OCI-M2 (cell line): ENCODE measurements around the gene CELSR3.

Experiments used
- DNase-seq: peaks from one replicate; lab custom pipeline; 2025; ENCODE audit not compliant: unreplicated experiment; lab: John Stamatoyannopoulos, UW

Gene CELSR3

DNA sequence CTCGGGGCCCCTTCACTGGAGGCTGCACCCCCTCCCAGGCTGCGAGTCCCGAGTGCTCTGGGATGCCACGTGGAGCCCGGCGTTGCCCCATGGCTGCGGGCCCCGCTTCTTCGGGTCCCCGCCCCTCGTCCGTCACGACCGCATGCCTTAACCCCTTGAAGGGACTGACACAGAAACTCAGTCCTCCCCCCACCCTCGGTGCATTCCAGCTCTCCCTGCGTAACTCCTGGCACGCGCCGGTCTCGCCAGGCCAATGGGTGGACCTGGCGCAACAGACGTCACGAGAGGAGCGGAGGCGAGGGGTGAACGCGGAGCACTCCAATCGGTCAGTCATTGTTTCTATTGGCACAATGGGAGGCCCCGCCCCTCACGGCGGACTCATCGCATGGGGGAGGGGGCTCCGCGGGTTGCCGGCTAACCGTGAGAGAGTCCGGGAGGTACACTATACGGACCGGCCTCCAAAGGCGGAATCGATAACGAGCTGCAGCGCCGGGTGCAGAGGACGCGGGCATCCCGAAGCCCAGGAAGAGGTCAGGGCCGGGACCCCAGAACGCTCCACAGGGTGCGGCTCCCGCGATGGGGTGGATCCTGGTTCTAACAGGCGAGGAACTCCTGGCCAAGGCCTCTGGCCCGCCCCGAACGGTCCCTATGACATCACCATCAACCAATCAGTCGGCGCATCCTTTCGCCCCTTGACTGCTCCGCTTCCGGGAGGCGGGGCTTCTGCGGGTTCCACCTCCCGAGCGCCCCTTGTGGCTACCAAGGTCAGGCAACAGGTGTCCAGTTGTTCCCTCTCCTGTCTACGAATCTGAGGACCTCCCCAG lies 1.0 kb upstream of the CELSR3 start:
- peak; percentile 83 for DNase-seq

DNA sequence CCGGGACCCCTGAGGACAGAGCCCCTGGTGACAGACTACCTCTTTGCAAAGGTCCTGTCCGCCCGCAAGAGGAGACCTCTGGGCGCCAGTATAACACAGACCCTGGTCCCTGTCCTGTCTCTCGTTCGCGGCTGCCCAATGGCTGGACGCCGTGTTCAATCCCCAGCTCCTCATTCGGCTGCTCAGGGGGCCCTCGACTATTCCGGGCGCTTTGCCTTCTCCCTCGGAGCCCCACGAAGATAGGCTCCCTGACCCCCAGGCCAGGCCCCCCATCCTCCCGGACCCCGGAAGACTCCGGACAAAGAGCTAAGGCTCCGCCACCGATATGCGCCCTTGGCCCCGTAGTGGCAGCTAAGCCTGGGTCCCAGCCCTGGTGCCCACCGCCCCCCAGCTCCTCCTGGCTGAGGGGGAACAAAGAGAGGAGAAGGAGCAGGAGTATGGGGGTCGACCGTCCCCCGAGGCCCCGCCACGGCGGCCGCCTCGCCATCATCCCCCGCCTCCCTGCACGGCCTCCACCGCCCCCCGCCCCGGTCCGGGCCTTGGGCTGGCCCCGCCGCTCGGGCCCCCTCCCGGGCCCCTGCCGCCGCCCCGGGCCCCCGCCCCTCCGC lies 437 bp downstream of the CELSR3 start:
- DNase-seq, result no peak

DNA sequence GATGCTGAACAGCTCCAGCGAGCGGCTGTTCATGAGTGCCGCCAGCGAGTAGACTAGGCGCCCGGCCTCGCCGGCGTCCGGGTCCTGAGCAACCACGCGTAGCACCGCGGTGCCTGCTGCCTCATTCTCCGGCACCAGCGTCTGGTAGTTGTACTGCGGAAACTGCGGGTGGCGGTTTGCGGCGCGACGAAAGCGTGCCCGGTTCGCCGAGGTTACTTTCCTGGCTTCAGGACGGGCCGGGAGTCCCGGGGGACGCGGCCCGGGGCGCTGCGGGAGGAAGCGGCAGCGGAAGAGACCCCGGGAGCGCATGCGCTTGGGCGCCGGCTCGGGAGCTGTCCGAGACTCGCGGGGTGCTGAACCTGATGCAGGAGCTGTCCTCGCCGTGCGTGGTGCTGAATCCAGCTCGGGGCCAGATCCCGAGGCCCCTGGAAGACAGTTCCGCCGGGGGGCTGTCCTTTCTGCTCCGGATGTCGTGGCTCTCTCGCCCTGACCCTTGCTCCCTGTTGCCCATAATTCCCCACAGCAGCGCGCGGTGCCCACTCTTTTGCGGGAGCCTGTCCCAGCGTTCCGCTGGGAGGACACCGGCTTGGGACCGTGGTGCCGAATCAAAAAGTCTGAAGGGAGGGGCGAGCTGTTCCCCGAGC lies 1.1 kb downstream of the CELSR3 start:
- peak; percentile 4 for DNase-seq

DNA sequence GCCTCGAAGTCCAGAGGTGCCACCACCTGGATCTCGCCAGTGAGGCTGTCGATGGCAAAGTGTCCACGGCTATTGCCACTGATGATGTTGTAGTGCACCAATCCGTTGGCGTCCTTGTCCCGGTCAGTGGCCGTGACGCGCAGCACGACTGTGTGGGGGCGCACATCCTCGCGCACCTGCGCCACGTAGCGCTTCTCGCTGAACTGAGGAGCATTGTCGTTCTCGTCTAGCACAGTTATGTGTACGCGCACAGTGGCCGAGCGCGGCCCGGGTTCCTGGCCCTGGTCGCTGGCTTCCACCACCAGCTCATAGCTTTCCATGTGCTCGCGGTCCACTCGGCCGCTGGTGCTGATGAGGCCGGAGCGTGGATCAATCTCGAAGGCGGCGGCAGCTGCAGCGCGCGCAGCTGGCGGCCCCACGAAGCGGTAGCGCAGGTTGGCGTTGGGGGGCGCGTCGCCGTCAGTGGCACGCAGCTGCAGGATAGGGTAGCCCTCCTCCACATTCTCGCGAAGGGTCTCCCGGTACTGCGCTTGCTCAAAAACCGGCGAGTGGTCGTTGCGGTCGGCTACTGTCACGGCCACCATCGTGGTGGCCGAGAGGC lies 1.8 kb downstream of the CELSR3 start:
- DNase-seq, result no peak

DNA sequence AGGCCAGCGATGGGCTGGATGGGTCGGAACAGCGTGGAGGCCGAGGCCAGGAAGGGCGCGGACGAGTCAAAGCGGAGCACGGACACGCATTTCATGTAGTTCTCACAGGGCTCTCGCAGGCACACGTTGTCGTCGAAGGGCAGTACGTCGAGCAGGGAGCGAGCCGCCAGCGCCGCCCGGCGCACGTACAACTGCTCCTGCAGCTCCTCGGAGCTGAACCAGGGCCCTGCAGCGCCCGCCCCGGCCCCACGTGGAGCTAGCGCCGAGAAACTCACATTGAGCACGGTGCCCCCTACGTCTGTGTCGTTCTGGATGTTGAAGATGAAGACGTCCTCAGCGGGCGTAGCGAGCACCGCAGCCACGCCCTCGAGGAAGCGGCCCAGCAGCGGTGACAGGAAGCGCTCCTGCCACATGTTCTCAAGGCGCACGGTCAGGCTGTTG lies 5.8 kb downstream of the CELSR3 start:
- no peak for DNase-seq

DNA sequence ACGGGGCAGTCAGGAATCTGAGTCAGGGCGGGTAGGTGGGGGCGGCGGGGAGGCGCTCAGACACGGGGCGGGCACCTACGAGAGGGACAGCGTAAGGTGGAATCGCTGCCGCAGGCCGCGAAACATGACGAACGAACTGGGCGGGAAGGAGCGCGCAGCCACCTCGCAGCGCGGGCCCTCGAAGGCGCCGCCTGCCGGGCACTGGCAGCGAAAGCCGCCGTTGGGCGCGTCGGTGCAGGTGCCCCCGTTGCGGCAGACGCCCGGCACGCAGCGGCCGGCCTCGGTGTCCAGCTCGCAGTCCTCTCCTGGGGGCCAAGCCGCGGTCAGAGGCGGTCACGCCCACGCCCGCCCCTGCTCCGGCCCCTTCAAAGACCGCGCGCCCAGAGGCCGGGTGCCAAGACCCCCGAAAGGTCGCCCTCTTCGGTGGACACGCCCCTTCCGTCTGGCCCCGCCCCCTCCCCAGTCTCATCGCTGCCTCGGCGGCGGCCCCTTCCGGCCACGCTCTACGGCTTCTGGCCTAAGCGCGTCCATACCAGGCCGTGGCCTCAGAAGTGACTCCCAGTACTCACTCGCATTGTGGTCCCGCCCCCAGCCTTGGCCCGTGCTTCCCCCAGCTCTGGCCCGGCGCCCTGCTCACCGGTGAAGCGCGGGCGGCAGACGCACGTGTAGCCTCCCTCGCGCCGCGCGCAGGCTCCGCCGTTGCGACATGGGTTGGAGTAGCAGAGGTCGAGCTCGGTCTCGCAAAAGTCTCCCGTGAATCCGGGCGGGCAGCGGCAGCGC lies 6.4 kb downstream of the CELSR3 start:
- DNase-seq, result no peak

DNA sequence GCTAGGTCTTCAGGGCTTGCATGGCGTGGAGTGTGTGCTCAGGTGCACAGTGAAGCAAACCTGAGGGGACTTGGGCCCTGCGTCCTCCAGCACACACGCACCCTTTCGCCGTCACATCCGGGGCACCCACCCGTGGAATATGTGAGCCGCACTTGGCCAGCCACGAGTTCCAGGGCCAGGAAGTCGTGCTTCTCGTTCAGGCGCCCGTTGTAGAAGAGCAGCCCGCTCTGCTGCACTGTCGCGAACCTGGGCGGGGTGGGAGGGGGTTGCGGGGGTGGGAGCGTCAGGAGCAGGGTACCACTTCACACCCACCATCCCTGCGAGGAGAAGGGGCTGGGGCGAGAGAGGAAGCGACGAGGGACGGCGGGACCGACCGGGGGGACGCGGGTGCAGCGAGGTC lies 7.1 kb downstream of the CELSR3 start:
- no peak for DNase-seq

DNA sequence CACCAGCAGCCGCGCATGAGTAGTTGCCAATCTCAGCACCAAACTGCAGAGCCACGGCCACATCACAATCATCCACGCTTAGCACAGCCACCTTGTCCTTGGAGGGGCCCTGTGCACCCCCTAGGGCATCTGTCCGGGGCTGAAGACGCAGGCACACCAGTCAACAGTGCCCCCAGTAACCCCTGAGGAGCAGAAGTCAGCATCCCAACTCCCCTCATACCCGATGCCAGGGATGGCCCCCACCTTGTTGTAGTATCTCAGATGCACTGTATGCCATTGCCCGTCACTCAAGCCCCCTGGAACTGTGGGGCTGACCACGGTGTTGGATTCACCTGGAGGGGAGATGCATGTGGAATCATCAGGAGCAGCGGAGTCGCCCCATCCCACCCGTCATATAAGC lies 7.6 kb downstream of the CELSR3 start:
- DNase-seq, result no peak

DNA sequence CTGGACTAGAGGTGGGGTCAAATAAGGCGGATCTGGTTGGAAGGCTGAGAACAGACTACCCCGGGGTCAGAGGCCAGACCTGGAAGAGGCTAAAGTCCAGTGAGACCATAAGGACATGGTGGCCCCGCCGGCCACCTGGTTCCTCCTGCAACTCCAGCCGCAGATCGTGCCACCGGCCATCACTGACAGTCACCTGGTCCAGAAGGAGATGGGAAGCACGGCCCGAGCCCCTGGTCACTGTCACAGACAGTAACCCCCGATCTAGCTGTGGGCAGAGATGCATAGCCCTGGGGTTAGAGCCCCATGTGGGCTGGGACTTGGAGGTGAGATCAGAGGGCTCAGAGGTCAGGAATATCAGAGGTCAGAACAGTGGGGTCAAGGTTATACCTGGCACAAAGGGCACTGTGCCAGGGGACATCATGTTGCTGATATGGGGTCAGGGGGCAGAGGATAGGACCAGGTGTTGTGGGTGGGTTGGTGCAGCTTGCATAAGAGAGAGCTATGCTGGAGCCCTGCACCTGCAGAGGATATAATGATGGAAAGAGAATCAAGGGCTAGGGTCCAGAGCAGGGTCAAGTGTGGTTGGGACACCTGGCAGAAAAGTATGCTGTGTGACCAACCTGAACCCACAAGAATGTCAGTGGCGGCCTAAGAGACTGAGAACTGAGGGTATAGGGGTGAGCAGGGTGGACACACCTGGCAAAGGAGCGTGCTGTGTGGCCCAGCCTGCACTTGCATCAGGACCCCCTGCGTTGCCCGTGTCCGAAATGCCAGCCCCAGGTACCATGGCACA lies 9.6 kb downstream of the CELSR3 start:
- DNase-seq, result no peak

DNA sequence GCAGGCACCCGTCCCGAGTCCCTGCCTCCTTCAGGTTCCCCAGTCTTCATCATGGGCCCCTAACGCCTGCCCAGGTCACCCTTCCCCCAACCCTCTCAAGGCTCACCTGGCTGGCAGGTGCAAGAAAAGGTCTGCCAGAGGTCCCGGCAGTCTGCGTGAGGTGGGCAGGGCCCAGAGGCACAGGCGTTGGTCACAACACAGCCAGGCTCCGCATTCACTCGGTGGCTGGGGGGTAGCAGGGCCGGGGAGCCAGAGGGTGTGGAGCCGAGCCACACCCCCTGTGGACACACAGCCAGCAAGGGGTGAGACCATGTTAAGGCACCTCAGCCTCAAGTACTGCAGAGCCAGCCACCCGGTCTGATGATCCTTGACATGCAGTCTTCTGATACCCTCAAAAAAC lies 10.9 kb downstream of the CELSR3 start:
- DNase-seq, result no peak

DNA sequence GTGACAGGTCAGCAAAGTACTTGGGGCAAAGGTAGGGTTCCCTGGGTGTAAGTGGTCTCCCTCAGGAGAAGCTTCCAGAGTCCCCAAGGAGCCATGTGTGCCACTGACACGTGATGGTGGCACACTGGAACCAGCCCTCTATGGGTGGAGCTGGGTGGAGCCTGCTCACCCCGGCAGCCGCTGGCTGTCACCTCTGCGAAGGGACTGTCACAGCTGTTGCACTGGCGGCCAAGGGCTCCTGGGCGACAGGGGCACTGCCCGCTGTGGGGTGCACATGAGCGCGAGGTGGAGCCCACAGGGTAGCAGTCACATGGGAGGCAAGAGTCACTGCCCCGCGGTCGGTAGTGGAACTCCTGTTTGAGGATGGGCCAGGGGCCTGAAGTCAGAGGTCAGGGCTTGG lies 12.0 kb downstream of the CELSR3 start:
- no peak for DNase-seq

DNA sequence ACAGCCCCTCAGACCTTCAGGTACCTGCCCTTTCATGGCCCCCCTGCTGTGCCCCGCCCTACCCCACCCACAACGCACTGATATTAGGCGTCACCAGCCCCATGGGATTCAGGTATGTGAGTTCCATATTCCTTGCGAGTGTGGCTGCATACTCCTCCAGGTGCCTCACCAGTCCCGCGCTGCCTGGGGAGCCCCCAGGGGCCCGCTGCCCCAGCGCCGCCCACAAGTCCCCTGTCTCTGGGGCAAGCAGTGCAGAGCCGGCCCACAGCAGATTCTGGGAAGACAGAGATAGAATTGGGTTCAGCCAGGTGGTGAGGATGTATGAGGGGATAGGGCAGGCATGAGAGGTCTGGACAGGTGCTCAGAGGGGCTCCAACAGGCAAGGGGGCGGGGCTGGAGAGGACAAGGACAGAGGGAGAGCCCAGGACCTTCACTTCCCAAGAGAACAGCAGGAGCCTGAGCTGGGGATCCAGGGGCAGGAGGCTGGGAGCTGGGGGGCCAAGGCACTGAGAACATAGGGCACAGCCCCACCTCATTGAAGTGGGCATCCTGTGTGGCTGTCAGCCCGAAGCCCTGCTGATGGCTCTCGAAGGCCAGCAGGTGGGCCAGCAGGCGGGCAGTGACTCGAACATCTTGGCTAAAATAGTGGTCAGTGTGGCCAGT lies 14.4 kb downstream of the CELSR3 start:
- no peak for DNase-seq

DNA sequence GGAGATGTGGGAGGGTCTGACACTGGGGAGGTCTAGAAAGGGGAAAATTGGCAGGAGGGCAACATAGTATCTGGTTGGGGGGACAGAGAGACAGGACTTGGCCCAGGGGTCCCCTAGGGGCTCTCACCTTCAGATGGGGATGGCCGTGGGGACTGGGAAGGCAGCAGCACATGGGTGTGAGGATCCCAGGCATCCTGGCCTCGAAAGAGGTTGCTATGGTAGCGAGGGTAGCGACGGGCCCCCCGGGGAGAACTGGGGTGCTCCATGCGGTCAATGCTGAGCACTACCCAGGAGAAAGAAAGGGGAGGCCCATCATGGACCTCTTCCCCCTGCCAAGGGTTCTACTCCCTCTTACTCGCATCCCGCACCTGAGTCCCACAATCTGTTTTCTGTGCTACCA lies 15.0 kb downstream of the CELSR3 start:
- DNase-seq, result no peak

DNA sequence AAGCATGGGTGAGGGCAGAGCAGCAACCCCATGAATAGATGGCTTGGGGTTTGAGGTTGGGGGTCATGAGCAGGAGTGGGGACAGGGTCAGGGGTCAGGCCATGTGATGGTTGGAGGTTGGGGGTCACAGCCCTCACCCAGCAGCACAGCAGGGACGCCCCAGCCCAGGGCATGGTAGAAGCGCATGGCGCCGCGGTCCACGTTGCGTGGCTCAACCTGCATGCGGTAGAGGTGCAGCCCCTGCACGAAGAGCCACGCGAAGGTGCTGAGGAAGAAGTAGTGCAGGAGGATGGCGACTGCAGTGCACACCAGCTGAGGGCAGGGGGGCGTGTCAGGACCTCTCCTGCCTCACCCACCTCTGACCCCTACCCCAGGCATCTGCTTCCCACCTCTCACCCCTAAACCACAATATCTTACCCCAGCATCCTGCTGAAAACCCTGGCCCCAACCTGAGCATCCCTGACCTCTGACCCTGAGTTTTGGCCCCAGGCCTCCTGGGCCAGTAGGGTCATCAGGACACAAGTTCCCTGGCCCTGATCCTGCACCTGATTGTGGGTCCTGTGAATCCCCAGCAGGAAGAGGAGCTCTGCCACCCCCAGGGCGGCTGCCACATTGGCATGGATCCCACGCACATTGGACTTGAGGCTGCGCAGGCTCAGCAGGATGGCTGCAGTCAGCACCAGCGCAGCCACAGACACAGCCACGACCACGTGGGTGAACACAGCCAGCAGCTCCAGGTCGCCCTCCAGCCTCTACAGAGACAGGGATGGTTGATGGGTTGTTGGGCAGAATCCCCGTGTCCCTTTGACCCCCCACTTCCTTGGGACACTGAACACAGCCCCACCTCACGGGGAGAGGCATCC lies 17.6 kb downstream of the CELSR3 start:
- no peak for DNase-seq

DNA sequence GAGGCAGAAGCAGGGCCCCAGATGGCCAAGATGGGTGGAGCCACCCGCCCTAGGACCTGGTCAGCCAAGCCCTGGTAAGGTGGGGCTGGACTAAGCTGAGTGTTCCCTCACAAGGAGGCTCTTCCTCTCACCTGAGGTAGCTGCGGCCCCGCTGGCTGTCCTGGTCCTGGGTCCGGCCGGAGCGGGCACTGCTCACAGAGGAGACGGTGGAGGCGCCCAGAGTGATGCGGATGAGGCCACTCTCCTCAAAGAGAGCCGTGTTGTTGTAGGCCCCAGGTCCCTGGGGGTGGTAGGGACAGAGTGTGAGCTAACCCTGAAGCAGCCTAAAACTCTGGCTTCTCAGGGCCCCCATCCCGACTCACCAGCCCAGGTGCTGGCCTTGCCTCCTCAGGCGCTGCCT lies 20.1 kb downstream of the CELSR3 start:
- no peak for DNase-seq

DNA sequence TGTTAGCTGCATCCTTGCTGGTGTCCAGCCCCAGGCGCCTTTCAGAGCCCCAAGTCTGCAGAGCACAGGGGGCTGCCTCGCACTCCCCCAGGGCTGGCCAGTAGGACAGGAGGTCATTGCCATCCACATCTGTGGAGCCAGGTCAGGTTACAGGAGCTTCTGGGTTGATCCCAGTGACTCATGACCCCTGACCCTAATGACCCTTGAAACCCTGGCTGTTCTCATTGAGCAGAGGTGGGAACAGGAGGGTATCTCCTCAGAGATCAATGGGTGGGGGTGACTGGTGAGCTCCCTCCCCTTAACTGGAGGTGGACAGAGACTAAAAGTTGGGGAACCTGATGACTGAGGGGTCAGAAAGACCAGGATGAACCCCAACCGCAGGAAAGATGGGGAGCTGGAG lies 21.3 kb downstream of the CELSR3 start:
- no peak for DNase-seq

DNA sequence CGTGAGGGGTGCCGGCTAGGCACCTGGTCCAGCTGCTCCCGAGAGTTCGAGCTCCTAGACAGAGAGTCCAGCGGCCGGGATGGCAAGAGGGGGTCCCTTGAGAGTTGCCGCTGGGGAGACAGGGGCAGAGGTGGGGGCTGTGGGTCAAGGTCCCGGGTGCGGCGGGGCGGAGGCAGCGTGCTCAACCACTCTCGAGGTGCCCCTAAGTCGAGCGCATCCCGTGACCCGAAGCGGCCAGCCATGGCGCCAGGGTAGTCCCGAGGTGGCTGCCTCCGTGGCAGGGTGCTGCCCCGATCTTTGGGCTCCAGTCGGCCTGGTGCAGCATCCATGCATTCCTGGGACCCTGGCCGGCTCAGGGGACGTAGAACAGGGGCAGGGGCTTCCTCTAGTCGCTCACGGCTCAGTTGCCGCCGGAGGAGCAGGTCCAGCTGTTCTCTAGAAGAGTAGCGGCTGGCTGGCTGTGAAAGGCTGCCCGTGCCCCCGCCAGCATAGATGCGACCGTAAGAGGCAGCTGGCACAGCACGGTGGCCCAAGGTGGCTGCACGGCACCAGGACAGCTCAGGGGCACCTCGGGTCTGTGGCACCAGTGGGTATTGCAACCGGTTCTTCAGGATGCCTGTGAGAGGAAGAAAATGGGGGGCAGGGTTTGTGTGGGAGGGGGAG lies 22.6 kb downstream of the CELSR3 start:
- no peak for DNase-seq

DNA sequence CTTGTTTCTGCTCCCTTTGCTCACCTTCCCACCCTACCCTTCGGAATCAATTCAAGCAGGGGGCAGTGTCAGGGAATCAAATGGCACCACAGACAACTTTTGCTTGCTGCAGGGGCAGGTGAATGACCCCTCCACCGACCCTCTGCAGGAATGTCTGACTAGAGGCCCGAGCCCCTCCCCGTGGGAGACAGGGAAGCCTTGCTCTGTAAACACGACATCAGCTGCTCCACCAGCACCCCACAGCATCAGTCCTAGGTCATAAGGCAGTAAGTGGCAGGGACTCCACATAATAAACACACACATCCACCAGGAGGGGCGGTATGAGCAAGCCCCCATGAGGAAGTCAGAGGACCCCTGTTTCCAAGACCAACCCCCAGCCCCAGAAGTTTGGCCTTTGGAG lies 25.4 kb downstream of the CELSR3 start:
- no peak for DNase-seq
